HG02840 (cell line): ENCODE measurements around the gene CLSTN2.

Experiments
- ATAC-seq: cut with Tn5 transposase; IDR thresholded peaks from one replicate; pipeline ENCODE4 v1.9.1; 2021; ENCODE audit warnings: mild to moderate bottlenecking, moderate library complexity, moderate number of reproducible peaks; ENCODE audit not compliant: unreplicated experiment, low FRiP score

Gene CLSTN2

GRCh38 chr3:139994891-139995290 is 59.9 kb downstream of the CLSTN2 start:
- ATAC-seq: no peak

DNA sequence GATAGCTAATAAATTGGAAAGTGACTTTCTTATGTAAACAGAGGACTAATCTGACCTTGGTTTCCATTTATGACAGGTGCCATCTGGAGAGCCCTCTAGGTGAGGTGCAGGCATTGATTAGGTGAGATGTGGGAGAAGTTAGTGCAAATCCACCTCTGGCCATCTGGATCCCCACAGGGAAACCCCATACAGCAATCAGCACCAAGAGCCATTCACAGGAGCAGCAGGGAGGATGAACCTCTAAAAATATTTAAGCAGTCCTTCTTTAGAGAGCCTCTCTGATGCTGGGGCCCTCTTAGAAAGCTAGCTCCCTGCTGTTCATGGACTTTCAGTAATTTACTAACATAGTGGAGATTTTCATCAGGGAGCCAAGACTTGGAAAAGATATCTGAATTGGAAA is 69.3 kb downstream of the CLSTN2 start:
- ATAC-seq: no peak

DNA sequence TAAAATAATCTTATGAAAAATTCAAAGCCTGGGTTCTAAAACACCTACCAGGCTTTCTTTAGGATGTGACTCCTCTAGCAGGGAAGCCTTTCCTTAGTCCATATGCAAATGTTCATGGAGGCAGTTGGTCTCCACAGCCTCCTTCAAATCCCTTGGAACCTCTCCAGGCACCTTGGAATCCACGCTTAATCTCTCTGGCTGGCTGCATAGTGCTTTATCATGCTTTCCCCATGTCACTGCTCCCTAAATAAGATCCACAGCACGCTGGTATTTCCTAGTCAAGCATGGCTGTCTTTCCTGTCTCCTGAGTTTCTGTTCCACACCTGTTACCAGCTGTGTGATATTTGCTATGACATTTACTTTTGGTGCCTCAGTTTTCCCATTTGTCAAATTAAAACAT is 71.3 kb downstream of the CLSTN2 start:
- ATAC-seq: no peak

DNA sequence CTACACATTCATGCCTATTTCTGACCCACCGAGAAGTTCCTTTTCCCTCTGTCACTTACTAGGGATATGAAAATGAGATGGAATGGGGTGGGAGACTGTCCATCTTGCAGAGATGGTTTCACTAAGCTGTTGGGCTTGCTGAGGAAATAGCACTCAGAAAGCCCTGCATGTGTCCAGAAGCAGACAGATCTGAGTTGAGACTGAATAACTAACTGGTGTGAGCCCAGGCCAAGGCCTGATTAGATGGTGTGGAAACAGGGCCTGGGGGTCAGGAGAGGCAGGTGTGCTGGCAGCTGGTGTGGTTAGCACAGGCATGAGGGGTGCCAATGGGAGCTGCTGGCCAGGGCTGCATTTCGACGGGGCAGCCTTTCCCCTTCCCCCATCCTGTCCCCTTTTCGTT is 72.1 kb downstream of the CLSTN2 start:
- ATAC-seq: no peak

DNA sequence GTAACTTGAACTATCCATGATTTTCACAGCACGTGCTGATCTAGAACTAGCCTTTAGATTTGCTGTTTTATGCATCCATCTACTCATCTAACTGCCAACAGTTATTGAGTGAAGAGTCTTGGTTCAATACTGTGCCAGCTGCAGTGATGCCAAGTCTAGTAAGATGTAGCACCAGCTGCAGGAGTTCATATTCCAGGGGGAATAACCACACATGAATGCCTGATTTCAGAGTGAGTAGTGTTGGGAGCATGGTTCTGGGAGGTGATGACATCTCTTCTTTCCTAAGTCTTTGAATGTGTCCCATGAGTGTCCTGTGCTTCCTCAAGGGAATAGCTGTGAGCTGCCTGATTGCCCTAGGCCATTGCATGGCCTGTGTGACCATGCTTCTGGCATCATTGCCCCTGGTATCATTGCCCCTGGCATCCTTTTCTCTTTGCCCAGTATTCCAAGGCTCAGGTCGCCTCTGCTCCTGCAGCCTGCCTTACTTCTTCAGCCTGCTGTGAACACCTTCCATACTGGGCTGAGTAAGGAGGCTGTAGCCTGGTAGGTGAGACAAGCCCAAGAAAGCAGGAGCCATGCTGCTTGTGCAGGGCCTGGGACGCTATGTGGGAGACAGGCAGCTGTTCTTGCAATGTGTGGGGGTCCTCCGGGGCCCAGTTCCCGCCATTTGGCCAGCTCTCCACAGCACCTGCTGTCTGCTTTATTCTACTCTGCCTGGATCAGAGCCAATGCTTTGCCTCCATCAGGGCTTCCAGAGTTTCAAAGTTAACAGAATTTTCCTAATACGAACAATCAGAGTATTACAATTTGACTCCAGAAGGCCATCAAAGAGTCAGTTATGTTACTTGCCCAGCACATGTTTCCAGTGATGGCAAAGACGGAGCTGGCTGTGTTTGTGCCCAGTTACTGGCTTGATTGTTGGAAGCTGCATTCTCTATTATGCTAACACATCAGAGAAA is 73.2 kb downstream of the CLSTN2 start:
- ATAC-seq: no peak

DNA sequence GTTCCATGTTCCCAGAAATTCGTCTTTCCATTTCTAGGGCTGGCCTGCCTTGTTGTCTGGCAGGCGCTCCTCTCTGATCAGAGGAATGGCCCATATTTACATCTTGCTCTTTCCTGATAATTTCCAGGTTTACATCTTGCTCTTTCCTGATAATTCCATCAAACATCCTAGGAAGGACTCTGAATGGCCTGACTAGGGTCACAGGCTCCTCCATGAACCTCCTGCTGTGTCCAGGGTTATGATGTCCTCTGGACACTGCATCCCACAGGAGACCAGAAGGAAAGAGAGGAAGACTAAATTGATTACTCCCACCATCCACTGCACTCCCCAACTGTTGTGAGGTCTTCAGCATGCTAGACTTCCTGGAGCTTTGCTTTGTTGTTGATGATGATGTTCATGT is 75.4 kb downstream of the CLSTN2 start:
- no peak for ATAC-seq

DNA sequence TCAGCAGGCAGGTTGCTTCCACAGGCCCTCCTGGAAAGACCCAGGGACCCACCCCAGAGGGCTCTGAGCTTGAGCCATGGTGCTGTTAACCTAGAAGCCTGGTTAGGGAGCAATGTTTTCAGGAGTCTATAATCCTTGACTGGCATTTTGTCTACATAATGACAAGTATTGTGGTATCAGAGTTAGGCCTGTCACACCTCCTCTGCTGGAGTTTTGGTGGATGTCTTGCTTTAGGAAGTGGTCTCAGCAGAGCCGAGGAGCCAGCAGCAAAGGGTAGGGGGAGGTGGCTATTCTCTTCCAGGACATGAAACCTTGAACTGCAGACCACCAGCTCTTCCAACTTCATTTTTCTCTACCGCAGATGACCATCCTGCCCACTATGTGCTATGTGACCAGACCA is 76.1 kb downstream of the CLSTN2 start:
- no peak for ATAC-seq

DNA sequence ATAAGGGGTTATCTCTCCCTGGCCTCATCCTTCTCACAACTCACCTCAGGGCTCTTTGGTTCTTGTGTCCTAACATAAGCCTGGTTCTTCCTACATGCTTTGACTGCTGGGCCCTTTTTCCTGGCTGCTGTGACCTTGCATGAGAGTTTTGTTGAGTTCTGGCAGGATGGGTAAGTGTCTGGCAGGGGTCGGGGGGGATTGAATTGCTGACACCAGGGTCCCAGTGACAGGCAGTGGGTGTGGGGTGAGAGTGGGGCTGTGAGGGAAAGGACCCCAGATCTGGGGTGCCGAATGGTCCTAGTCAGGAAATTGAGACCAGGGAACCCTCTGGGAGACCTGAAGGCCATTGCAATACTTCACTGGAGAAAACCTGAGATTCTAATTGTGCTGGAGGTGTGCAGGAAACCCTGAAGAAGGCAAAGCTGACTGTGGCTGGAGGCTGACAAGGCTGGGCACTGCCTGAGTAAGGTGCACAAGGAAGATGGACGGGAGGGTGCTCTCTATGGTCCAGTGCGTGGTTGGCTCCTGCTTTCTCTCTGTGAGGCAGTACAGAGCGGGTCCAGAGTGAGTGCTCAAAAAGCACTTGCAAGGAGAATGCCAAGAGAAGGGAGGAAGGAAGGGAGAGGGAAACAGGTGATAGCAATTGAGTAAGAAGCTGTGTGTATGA is 76.8 kb downstream of the CLSTN2 start:
- ATAC-seq: no peak

GRCh38 chr3:140013220-140013619 is 78.2 kb downstream of the CLSTN2 start:
- no peak for ATAC-seq

DNA sequence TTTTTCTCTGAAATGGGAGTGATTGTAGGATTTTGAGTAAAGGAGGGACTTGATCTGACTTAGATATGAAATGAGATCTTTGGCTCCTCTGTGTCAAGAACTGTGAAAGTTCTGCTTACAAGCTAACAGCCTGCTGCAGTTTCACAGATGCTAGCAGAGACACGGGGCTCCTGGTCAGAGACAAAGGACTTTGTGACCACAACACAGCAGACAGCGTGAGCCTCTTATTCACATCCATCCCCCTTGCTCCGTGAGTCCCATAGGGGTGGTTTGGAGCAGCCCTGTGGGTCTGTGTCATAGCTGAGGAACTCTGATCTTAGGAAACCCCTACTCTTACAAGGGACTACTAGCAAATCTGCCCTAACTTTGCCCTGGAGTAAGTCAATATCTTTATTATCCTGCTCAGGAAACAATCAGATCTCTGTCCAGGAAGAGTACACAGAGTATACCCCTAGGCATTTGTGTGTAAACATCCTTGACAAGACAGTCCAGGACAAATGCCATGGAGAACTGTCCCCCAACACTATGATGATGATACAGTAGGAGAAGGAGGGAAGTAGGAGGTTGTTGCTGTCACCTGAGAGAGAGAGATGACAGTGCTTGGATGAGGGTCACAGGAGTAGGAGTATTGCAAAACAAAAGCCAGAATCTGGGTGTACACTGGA is 80.0 kb downstream of the CLSTN2 start:
- ATAC-seq: no peak

DNA sequence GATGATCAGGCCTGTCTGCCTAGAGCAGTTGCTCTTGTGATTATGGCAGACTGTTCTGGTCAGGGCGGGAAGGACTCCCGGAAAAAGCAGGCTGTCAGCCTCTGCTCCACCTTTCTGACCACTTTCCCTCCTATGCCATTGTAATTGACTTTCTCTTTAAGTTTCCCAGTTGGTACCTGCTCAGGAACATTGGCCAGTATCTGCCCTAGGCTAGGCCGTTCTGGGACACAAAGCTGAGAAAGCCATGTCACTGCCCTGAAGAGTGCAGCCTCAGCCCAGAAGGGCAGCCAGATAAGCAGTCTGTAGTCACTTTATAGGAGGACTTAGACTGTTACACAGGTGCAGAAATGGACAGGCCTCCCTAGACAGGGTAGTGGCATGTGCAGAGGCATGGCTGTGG is 80.8 kb downstream of the CLSTN2 start:
- ATAC-seq: no peak

- ATAC-seq: no peak
These were observed 83.6 kb downstream of the CLSTN2 start for GRCh38 chr3:140018556-140018955.

DNA sequence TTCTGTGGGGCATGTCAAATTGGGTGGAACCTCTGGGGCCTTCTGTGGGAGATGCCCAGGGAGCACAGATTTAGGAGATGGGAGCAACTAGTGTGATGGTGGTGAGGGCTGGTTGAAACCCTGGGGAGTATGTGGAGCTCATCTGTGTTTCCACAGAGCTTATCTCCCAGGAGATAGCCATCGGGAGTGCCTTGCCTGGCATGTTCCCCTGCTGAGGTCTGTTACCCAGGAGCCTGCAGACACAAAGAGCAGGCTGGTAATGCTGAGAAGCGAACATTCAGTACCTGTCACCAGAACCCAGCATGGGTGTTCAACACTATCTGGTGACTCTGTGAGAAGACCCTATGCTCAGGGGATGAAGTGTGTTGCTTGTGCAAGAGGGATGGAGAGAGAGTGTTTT is 85.0 kb downstream of the CLSTN2 start:
- no peak for ATAC-seq

DNA sequence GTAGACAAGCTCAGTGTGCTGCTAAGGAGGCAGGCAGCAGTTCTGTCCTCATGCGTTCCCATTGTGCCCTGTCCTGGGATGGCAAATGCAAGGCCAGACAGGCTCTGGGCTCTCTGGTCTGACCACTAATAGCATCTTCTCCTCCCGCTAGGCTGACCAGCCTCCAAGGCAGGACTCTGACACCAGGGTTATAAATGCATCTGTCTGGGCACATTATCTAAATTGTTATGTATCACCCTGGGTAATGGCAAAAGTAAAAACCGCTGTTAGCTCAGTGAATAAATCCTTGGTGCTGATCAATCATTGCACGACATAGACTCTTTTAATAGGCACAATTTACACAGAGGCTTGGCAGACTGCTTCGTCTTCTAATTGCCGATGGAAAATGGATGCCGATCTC is 85.6 kb downstream of the CLSTN2 start:
- no peak for ATAC-seq

GRCh38 chr3:140021269-140021668 is 86.3 kb downstream of the CLSTN2 start:
- ATAC-seq: no peak

DNA sequence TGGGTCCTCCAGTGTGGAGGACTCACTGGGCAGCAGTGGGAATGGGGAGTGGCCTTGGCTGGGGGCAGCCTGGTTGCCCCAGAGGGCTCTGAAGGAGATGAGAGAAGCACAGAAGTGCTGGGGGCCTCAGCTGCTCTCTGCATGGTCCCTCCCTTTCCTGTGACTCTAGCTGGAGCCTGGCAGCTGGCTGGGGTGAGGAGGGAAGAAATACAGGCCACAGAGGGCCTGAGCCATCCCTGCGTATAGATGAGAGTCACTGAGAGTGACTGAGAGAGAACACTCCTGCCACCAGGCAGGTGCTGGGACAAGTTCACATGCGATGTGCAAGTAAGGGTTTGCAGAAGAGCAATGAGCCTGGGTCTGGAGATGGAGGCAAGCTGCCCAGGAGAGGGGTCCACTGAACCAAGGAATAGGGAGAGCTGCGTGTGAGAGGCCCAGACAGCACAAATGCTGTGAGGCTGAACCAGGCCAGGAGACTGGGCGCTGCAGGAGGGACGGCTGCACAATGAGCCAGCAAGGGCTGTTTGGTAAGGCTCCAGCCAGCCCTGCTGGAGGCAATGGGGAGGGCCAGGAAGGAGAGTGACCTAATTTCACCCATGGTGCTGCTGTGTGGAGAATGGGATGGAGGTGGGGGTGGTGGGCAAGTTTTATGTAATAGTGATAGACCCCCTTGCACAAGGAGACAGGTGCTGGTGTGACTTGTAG is 87.2 kb downstream of the CLSTN2 start:
- ATAC-seq: no peak

DNA sequence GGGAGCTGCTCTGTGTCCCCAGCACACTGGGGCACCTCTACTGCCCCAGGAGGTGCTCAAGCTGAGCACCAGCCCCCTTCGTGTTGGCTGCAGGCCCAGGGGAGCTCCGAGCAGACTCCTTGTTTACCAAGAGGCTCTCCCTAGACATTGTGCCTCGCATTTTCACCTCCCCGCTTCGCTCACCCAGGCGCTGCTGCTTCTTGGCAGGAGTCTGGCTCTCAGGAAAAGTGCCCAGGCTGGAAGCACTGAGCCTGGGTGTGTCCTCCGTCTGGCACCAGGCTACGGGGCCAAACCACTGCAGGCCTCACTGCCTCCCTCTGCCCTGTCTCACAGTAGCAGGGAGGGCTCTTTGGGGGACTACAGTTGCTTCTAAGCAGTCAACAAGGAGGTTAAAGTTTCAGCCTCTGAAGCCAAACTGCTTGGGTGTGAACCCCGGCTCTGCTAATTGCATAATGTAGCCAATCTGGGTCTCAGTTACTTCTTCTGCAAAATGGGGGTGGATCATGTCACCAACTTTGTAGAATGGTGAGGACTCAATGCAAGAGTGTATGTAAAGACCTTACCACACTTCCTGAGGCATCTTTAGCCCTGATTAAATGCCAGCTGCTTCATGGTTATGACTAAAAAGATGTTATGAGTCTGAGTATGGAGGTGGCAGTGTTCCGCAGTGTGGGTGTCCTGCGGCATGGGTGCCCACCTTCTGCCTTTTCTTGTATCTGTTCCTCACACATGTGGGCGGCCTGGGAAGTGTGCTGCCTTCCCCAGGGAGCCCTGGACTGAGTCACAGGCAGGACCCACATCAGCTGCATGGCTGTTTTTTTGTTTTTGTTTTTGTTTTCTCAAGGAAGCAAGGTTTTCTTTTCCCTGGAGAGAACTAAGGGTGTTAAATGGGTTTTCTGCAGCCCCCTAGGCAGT is 88.9 kb downstream of the CLSTN2 start:
- no peak for ATAC-seq

GRCh38 chr3:140031170-140031569 is 96.2 kb downstream of the CLSTN2 start:
- no peak for ATAC-seq

DNA sequence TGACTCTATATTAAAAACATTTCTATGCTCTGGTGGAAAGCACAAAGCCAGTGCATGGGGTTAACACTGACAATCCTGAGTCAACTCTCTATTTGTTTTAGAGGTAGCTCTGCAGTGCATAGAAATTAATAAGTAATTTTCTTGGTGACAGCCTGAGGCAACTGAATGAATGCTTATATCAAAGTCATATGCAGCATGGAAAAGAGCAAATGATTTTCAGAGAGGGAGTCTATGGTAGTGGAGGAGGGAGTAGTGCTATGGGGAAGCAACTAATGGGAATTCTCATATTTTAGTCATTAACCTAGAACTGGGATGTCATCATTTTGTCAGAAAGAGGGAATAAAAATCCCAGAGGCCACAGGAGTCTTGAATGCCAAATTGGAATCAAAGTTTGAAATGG is 99.1 kb downstream of the CLSTN2 start:
- ATAC-seq: no peak

GRCh38 chr3:140035871-140036270 is 100.9 kb downstream of the CLSTN2 start:
- ATAC-seq: no peak
